ENCODE data around the gene ZNF516.

The ZNF516 gene

GRCh38 chr18:76394780-76395476, 100.1 kb downstream of the ZNF516 start:
- DNase-seq (ENCODE audit: low read depth), result no peak
- no peak overlapping the region for H3K4me3 ChIP-seq (ENCODE audit: low read depth, low read length)

GRCh38 chr18:76392349-76392748, 102.7 kb downstream of the ZNF516 start:
- no peak overlapping the region for H3K4me3 ChIP-seq (ENCODE audit: low read depth, low read length)
- no peak for DNase-seq (ENCODE audit: low read depth)

GRCh38 chr18:76391746-76392145, 103.3 kb downstream of the ZNF516 start:
- DNase-seq (ENCODE audit: low read depth), result no peak
- H3K4me3 ChIP-seq (ENCODE audit: low read depth, low read length), result no peak overlapping the region

GRCh38 chr18:76391038-76391437, 104.0 kb downstream of the ZNF516 start:
- no peak overlapping the region for H3K4me3 ChIP-seq (ENCODE audit: low read depth, low read length)
- DNase-seq (ENCODE audit: low read depth), result no peak

GRCh38 chr18:76390452-76391035, 104.5 kb downstream of the ZNF516 start:
- no peak for DNase-seq (ENCODE audit: low read depth)
- H3K4me3 ChIP-seq (ENCODE audit: low read depth, low read length), result no peak overlapping the region

- H3K4me3 ChIP-seq (ENCODE audit: low read depth, low read length), result no peak overlapping the region
- no peak for DNase-seq (ENCODE audit: low read depth)
These were observed 105.3 kb downstream of the ZNF516 start for GRCh38 chr18:76389716-76390115.

GRCh38 chr18:76388891-76389423, 106.1 kb downstream of the ZNF516 start:
- no peak for DNase-seq (ENCODE audit: low read depth)
- no peak overlapping the region for H3K4me3 ChIP-seq (ENCODE audit: low read depth, low read length)

GRCh38 chr18:76388261-76388660, 106.8 kb downstream of the ZNF516 start:
- no peak overlapping the region for H3K4me3 ChIP-seq (ENCODE audit: low read depth, low read length)
- no peak for DNase-seq (ENCODE audit: low read depth)

- no peak for DNase-seq (ENCODE audit: low read depth)
- H3K4me3 ChIP-seq (ENCODE audit: low read depth, low read length), result no peak overlapping the region
These were observed 107.4 kb downstream of the ZNF516 start for GRCh38 chr18:76387608-76388007.

- no peak for DNase-seq (ENCODE audit: low read depth)
- no peak overlapping the region for H3K4me3 ChIP-seq (ENCODE audit: low read depth, low read length)
These were observed 108.2 kb downstream of the ZNF516 start for GRCh38 chr18:76386886-76387285.

- no peak for DNase-seq (ENCODE audit: low read depth)
- no peak overlapping the region for H3K4me3 ChIP-seq (ENCODE audit: low read depth, low read length)
These were observed 109.0 kb downstream of the ZNF516 start for GRCh38 chr18:76386071-76386470.

GRCh38 chr18:76385681-76385975, 109.4 kb downstream of the ZNF516 start:
- DNase-seq (ENCODE audit: low read depth), result no peak
- no peak overlapping the region for H3K4me3 ChIP-seq (ENCODE audit: low read depth, low read length)

- no peak overlapping the region for H3K4me3 ChIP-seq (ENCODE audit: low read depth, low read length)
- no peak for DNase-seq (ENCODE audit: low read depth)
These were observed 110.0 kb downstream of the ZNF516 start for GRCh38 chr18:76384861-76385680.

- DNase-seq (ENCODE audit: low read depth), result no peak
- H3K4me3 ChIP-seq (ENCODE audit: low read depth, low read length), result no peak overlapping the region
These were observed 110.8 kb downstream of the ZNF516 start for GRCh38 chr18:76384114-76384790.

- no peak for DNase-seq (ENCODE audit: low read depth)
- no peak overlapping the region for H3K4me3 ChIP-seq (ENCODE audit: low read depth, low read length)
These were observed 111.4 kb downstream of the ZNF516 start for GRCh38 chr18:76383636-76384035.

- no peak for DNase-seq (ENCODE audit: low read depth)
- H3K4me3 ChIP-seq (ENCODE audit: low read depth, low read length), result no peak overlapping the region
These were observed 112.8 kb downstream of the ZNF516 start for GRCh38 chr18:76382275-76382674.

- no peak overlapping the region for H3K4me3 ChIP-seq (ENCODE audit: low read depth, low read length)
- DNase-seq (ENCODE audit: low read depth), result no peak
These were observed 114.1 kb downstream of the ZNF516 start for GRCh38 chr18:76380791-76381405.

- no peak overlapping the region for H3K4me3 ChIP-seq (ENCODE audit: low read depth, low read length)
- DNase-seq (ENCODE audit: low read depth), result no peak
These were observed 114.8 kb downstream of the ZNF516 start for GRCh38 chr18:76380127-76380729.

All from skeletal muscle cell (primary cell).